ENCODE data around the gene AK2.
A peak's percentile ranks its signal among the peaks of the same experiment; 100 is the strongest.

AK2 gene

GRCh38 chr1:33007190-33008050, 29.3 kb downstream of the AK2 start (continued):
- TF ChIP-seq ZNF398 (tag by site-specific recombination; IDR thresholded peaks at IDR 0.05), result no peak
- no peak for TF ChIP-seq ZNF639 (tag by site-specific recombination; IDR thresholded peaks at IDR 0.05)
- TF ChIP-seq ZNF169 (tag by site-specific recombination; IDR thresholded peaks at IDR 0.05), result no peak
- no peak for TF ChIP-seq ZNF555 (tag by site-specific recombination; conservative IDR thresholded peaks at IDR 0.05)
- TF ChIP-seq ZNF558 (tag by site-specific recombination; IDR thresholded peaks at IDR 0.05), result no peak
- no peak for TF ChIP-seq ZNF335 (tag by site-specific recombination; conservative IDR thresholded peaks at IDR 0.05)
- no peak for TF ChIP-seq KLF10 (tag by site-specific recombination; IDR thresholded peaks at IDR 0.05)
- no peak for TF ChIP-seq ZNF830 (tag by site-specific recombination; IDR thresholded peaks at IDR 0.05; ENCODE audit: low read depth)
- no peak for TF ChIP-seq ZNF548 (tag by site-specific recombination; IDR thresholded peaks at IDR 0.05)
- no peak for TF ChIP-seq ZNF404 (tag by site-specific recombination; IDR thresholded peaks at IDR 0.05)
- TF ChIP-seq ZBTB44 (tag by site-specific recombination; IDR thresholded peaks at IDR 0.05), result 0 out of 2 replicates have a peak, but pooled peaks have one; percentile 44
- no peak for TF ChIP-seq ZNF777 (tag by site-specific recombination; IDR thresholded peaks at IDR 0.05; ENCODE audit: borderline replicate concordance)
- peak; percentile 28; the same call in 1 of the 2 replicates for TF ChIP-seq ZNF654 (tag by site-specific recombination; IDR thresholded peaks at IDR 0.05; ENCODE audit: low read depth)
- no peak for TF ChIP-seq ELK4 (IDR thresholded peaks at IDR 0.05; ENCODE audit: borderline replicate concordance, low read depth, low read length)
- peak; percentile 54 for TF ChIP-seq ZNF660 (tag by site-specific recombination; IDR thresholded peaks at IDR 0.05)
- TF ChIP-seq ZNF174 (tag by site-specific recombination; IDR thresholded peaks at IDR 0.05), result no peak
- TF ChIP-seq ZNF791 (tag by site-specific recombination; IDR thresholded peaks at IDR 0.05), result no peak
- TF ChIP-seq ZNF426 (tag by site-specific recombination; IDR thresholded peaks at IDR 0.05), result no peak
- TF ChIP-seq ZNF239 (tag by site-specific recombination; IDR thresholded peaks at IDR 0.05), result no peak

- peaks cover 3% of the 10 kb centered on the region; the same call in 1 of the 2 replicates for H3K4me1 ChIP-seq (ENCODE audit: control insufficient read depth, insufficient read depth, low read length)
- TF ChIP-seq ZNF621 (tag by site-specific recombination; IDR thresholded peaks at IDR 0.05) (no peak), ZNF626 (tag by site-specific recombination; IDR thresholded peaks at IDR 0.05) (no peak), ZNF132 (tag by site-specific recombination; IDR thresholded peaks at IDR 0.05; ENCODE audit: borderline replicate concordance) (no peak), ZFP37 (tag by site-specific recombination; IDR thresholded peaks at IDR 0.05) (no peak), BCL11A (tag by site-specific recombination; IDR thresholded peaks at IDR 0.05; ENCODE audit: low read depth) (no peak), ZIC2 (tag by site-specific recombination; IDR thresholded peaks at IDR 0.05) (peak; percentile 50), ZFHX2 (tag by site-specific recombination; conservative IDR thresholded peaks at IDR 0.05) (no peak), YY2 (tag by site-specific recombination; IDR thresholded peaks at IDR 0.05) (no peak), ZNF521 (tag by site-specific recombination; IDR thresholded peaks at IDR 0.05) (no peak)
- ChIA-PET POLR2A (interaction anchor here (1.1 kb wide), 2 partner anchors 28 to 75 kb away, joined by 3 to 4 read pairs; partner anchors contain the start of gene AZIN2), CTCF (interaction anchor here (0.6 to 7.0 kb wide), 12 partner anchors 11 to 129 kb away, joined by 3 to 71 read pairs (median 4); no protein-coding TSS in a partner anchor)
- H3K27ac ChIP-seq (ENCODE audit: extremely low read depth, low read depth, low read length), result no peak overlapping the region
- no peaks in the 10 kb centered on the region for H3K9me3 ChIP-seq (ENCODE audit: control insufficient read depth, insufficient read depth, low read depth, low read length)
- H3K36me3 ChIP-seq (ENCODE audit: control insufficient read depth in 2 of 2, insufficient read depth in 1 of 2, low read length in 2 of 2), result peaks cover 4 to 57% of the 10 kb centered on the region in 2 experiments
- no peak overlapping the region for H3K4me3 ChIP-seq (ENCODE audit: low read depth, low read length)
Observed at GRCh38 chr1:33005838-33006421, 30.8 kb downstream of the AK2 start.

All from HEK293 (cell line).